GM21737 (cell line): ENCODE data around the gene SAMD8.
A peak's percentile ranks its signal among the peaks of the same experiment; 100 is the strongest.

Experiments
- ATAC-seq: cut with Tn5 transposase; IDR thresholded peaks from one replicate; pipeline ENCODE4 v1.9.1; 2021; ENCODE audit warnings: mild to moderate bottlenecking, moderate library complexity; ENCODE audit not compliant: unreplicated experiment

SAMD8 gene

DNA sequence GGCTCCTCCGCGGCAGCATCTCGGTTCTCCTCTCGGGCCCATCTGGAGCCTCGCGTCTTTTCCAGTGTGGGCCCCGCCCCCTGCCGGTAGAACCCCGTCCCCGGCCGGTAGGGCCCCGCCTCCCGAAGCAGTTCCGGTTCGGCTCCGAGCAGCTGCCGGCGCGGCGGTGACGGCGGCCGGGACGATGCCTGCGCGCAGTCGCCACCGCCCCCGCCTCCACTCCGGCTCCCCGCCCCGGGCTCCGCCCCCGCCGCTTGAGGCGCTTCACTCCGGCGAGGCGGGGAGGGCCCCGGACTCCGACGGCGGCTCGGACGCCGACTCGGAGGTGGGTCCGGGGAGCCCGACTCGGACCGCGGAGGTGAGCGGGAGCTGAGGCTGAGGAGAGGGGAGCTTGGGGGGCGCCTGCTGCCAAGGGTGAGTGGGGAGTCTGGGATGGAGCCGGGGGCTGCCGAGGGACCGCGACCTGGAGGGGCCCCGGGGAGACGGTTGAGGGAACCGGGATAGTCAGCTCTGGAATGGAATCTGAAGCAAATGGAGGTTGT, at the start of gene SAMD8:
Gene SAMD8, plus strand, starts transcription at position 292 of the 542 bp plus-strand sequence. CDS start 38,873 bp downstream, outside the sequence.
- peak; percentile 84 for ATAC-seq

DNA sequence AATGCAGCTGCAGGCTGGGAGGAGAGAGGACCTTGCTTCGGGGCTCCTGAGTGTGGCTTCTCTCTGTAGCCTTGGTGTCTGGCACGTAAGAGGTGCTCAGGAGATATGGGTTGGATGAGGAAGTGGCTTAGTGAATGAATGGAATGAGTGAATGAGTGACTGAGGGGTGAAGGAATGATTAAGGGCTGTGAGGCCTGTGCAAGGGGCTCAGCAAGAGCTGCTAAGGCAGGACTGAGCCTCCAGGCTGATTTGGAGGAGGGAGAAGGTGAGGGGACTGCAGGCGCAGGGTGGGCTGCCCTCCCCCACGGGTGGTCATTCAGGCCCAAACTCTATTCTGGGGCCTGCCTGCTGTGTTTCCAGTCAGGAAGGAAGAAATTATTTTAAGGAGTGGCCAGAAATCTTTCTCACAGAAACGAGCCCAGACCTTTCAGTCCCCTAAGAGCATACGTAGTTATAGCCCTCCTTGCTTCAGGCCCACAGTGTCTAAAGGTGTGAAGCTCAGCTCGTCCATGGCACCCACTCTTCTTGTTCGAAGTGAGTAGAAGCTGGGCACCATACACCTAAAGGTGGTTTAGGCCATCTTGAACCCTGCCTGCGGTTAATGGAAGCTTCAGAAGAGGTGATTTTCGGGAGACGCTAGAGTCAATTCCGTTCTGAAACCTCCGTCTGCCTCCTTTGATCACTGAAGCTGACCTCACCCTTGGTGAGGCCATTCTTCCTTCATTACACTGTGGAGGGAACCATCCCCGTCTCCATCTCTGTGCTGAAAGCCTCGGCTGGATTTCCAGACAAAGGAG, 49.5 kb upstream of the SAMD8 start:
- no peak for ATAC-seq

DNA sequence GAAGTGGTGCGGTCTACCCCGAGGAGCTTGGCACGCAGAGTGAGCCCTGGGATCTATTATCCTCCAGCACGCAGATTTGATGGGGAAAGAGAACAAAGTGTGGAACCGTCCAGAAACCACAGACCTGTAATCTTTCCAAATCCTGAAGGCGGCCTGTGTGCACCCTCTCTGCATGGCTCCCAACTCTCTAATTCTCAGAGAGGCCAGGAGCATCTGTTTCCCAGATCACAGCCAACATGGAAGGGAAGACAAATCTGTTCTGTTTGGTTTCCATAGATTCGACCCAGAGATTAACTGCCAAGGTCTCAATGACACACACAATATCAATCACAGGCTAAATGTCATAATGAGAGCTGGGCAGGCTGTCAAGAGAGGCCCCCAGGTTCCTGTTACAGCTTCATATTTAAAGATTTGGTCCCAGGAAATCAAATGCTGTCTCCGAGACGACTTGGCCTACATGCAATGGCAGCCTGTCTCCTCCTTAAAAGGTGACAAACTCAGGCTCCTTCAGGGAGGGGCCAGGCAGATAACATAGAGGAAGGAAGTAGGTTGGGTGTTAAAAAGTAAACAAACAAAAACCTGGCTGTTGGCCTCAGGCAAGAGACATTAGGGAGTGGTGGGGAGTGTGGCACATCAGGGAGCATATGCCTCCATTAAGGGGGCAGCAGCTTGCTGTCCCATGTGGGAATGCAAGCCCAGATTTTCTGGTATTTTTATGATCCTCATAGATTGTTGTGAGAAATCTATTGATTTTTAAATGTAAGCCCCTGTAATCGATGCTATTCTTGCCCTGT, 48.8 kb upstream of the SAMD8 start:
- no peak for ATAC-seq

DNA sequence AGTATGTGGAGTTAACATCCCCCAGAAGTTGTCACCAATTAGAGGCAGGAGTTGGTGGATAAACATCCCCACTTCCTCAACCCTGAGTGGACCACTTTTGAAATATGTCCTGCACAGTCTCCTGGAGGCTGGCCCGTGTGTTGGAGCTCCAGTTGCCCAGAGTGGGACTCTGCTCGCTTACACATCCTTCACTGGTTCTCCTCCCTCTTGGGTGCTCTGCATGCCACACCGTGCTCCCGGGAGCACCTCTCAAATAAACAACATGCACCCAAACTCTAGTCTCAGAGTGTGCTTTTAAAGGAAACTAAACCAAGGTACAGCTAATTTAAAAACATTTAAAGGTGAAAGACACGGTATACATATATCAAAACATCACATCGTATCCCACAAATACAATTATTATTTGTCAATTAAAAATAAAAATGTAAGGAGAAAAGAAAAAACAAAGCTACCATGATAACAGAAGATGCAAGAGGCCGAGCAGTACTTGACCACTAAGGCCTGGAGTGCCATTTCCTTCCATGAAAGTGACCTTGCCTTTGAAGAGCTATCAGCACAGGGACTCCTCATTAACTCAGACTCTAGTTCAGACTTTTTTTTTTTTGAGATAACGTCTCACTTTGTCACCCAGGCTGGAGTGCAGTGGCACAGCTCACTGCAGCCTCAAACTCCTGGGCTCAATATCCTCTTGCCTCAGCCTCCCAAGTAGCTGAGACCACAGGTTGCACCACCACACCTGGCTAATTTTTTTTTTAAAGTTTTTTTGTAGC, 47.8 kb upstream of the SAMD8 start:
- ATAC-seq: no peak

DNA sequence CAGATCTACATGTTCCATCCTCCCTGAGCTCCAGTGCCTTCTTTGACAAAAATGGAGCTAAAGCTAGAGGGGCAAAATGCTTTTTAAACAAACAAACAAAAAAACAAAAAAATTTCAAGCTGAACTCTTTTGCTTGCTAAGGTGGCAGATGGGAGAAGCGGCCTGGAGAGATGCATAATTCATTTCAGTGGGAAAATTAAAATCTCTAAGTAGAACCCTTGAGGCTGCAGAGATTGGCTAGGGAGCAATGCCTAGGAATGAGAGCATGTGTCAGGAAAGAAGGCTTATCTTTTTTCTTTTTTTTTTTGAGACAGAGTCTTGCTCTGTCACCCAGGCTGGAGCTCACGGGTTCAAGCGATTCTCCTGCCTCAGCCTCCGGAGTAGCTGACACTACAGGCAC, 46.4 kb upstream of the SAMD8 start:
- ATAC-seq: no peak

DNA sequence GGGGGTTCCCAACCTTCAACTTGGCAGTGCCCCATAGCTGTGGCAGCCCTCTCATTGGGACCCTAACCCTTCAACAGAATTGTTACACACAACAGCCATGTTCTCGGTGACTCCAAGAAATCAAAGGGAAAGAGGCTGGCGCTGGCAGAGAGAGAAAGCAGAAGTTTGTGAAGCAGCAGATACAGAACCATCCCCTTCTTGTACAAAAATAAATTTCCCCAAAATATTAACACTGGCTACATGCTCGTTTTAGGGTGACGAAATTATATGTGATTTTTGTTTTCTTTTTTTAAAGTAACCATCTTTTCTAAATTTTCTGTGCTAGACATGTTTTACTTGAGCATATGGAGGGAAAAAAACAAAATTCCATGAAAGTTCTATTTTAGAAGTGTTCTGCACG, 45.2 kb upstream of the SAMD8 start:
- ATAC-seq: no peak

DNA sequence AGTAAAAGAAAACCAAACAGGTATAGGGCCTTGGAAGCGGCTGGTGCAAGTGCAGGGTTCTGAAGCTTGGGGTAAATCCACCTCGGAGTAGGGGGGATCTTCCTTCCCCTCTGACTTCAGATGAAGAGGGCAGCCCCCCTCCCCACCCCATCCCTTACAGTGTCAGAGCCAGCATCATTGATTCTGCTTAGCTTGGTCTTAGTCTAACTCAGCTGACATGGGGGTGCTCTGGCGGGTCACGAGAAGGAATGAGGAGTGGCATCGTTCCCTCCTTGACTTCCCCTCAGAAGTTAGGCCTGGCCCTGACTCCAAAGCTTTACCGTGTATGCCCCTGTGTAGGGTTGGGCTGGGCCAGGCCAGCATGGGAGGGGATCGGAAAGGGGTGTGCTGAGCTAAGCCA, 44.2 kb upstream of the SAMD8 start:
- no peak for ATAC-seq

DNA sequence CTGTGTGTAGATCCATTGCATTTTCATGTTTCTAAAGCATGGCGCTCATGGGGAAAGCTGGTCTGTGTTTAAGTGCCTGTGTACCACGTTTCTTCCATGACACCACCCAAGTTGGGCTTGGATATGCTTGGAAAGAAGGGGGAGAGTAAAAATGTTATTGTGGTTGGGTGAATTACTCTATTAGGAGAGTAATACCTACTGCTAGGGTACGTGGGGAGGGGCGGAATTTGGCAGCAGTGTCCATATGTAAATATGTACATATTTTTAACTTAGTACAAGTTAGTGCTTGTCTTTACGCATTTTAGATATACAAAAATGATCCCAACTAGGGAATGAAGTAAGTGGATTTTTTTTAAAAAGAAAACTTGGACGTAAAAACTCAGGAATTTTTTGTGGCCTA, 42.9 kb upstream of the SAMD8 start:
- ATAC-seq: no peak

DNA sequence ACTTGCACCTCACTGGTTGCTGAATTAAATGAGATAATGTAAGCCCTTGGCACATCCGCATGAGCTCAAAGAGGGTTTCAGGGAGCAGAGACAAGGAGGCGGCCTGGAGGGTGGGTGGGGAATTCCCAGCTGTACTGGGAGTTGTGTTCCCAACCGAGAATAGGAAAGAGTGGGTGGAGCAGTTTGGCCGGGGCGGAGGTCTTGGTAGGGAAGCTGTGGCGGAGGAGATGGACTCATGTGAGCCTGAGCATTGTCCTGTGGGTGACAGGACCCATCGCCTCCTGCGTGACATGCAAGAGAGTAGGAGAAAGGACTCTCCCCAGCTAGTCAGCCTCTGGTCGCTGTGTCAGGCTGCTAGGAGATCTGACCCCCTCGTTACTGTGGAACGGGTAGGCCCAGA, 41.0 kb upstream of the SAMD8 start:
- ATAC-seq: no peak

DNA sequence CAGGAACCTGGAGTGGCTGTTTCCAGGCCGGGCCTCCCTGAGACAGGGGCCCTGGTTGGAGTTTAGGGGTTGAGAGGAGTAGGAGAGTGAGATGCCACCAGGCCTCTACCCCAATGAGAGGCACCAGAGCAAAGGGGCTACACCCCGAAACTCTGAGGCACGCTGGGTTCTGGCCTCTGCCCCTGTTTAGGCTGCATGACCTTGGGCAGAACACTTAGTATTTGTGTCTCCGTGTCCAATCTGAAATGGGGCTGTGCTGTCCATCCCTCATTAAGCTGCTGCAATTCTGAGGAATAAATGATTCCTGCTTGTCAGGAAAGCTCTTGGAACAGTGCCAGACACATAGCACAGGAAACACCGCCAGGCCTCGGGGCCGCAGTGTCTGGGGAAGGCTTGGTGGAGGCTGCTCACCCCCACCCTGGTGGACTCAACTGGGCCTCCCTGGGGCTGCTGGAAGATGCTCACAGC, 40.5 kb upstream of the SAMD8 start:
- no peak for ATAC-seq

DNA sequence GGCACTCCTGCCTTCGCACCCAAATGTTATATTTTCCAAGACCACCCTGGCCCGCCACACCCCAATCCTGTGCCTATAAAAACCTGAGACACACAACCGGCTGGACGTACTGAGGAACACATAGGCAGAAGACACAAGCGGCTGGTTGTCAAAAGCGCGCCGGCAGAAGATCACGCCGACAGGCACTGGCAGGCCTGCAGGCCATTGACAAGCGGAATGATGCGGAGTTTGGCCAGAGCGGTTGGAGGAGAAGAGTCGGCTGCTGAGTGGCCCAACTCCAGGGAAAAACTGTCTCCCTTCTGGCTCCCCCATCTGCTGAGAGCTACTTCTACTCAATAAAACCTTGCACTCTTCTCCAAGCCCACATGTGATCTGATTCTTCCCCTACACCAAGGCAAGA, 39.7 kb upstream of the SAMD8 start:
- no peak for ATAC-seq

DNA sequence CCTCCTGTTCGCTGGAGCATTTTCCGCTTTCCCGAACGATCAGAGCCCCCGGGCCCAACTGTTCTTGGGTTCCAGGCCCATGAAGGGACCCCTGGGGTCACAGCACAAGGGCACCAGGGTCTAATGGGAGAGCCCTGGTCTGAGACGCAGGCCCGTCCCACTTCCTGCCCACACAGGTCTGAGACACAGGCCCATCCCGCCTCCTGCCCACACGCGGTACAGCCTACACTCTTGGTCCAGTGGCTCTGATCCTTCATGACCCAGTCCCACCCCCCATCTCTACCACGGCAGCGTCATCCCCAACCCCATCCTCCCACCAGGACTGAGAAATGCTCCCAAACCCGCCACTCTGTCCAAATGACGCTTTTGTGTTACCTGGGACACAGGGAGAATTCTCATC, 38.7 kb upstream of the SAMD8 start:
- no peak for ATAC-seq

DNA sequence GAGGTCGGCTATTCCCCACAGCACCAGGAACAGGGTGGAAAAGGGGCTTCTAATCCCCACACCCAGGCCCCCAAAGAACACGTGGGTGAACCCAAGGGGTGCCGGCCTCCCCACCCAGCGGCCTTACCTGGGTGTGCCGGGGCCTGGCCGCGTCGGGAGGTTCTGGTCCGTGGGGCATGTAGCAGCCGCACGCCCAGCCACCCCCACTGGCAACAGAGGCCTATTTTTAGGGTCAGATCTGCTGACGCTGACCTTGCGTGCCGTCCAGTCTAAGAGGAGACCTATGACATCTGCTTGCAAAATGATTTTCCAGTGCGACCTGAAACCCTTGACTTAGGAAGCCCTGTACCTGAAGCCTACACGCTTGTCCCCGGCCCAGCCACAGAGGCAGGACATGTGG, 38.0 kb upstream of the SAMD8 start:
- ATAC-seq: no peak

DNA sequence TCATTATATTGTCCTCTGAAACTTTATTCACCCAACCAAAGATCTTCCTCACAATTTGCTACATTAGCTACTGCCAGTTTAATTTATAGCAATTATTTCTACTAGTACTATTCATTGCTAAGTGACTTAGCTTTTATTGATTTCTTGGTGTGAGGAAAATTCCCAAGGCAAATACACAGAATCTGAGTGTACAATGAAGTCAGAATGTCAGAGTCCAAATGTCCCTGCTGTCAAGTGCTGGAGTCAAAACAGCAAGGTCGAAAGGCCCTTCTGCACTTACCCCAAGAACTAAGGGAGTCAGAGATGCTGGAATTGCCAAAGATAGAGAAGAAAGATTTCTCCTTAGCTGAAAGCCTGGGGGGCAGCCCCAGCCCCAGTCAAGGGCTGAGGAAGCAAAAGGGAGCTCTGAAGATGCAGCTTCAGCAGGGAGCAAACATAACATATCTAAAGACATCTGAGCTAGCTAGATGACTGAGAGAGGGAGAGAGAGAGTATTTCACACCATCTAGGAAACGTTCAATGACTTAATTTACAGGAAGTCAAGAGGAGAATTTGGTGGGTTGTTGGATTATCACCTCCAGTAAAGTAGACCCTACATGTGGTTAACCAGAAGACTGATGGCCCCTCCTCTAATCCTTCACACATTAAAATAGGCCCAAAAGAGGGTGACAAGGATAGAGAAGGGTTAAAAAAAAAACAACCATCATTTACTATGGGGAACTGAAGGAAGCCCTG, 36.6 kb upstream of the SAMD8 start:
- no peak for ATAC-seq

DNA sequence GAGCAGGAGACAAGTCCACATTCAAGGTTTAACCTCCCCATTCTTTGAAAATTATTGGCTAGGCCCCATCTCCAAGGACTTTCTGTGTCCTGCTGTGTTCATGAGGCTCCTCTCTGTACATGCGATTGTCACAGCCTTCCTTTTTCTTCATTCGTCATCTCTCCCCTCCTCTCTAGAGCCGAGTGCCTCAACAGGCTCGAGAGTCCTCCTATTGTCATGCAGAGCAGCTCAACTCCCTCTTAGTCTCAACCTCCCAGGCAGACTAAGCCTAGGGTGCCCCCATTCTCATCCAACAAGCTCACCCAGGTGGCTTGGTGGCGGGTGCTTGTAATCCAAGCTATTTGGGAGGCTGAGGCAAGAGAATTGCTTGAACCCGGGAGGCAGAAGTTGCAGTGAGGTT, 35.1 kb upstream of the SAMD8 start:
- ATAC-seq: no peak

DNA sequence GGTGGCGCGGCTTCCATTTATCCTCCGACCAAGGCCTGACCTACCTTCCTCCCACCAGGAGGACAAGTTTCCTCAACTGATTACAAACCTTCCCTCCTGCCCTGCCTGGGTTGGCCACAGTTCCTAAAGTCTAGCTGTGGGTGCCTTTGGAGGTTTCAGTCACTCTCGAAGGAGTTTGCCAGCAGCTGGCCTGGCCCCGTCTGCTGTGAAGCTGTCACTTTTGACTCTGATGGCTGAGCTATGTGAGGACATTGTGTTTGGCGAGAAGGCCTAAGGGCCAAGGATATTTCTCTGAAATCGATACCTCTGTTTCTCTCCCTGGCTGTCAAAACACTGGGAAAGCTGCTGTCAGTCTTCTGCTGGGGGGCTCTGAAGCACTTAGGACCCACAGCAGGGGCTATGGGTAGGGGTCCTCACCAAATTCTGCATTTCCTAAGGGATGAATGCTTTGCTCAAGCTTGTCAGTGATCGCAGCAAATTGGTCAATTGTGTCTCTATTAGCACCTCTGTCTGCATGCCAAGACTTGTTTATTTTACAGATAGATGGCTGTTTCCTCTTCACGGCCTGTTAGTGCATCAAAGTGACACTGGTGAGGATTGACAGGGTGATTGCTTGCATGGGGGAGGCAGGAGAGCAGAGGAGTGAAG, 31.9 kb upstream of the SAMD8 start:
- ATAC-seq: no peak

DNA sequence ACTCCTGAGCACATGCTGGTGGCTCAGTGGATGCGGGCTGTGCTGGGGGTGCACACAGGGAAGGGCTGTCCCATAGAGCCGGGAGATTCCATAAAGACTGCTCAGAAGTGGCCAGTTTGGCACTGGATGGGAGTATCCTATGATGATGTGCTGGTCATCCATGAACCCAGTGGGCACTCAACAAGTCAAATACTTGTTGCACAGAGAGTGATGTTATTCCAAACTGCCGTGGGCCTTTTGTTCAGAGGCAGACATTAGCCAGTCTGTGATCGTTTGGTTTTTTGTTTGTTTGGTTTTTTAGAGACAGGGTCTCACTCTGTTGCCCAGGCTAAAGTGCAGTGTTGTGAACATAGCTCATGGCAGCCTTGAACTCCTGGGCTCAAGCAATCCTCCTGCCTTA, 30.9 kb upstream of the SAMD8 start:
- ATAC-seq: no peak

DNA sequence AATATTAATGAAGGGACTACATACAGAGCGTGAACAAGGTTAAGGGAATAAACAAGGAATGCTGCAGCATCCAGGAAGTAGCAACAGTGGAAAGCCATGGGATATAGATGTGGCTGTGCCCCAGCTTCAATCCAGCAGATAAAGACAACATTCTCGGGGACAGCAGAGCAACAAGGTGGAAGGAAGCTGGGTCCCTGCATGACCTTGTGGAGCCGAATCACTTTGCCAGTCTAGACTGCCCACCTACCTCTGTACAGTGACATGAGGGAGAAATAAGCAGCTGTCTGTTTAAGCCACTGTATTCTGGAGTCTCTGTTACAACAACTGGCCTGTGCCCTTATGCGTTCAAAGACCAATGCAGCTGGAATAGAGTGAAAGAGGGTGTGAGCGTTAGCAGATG, 30.1 kb upstream of the SAMD8 start:
- ATAC-seq: no peak

DNA sequence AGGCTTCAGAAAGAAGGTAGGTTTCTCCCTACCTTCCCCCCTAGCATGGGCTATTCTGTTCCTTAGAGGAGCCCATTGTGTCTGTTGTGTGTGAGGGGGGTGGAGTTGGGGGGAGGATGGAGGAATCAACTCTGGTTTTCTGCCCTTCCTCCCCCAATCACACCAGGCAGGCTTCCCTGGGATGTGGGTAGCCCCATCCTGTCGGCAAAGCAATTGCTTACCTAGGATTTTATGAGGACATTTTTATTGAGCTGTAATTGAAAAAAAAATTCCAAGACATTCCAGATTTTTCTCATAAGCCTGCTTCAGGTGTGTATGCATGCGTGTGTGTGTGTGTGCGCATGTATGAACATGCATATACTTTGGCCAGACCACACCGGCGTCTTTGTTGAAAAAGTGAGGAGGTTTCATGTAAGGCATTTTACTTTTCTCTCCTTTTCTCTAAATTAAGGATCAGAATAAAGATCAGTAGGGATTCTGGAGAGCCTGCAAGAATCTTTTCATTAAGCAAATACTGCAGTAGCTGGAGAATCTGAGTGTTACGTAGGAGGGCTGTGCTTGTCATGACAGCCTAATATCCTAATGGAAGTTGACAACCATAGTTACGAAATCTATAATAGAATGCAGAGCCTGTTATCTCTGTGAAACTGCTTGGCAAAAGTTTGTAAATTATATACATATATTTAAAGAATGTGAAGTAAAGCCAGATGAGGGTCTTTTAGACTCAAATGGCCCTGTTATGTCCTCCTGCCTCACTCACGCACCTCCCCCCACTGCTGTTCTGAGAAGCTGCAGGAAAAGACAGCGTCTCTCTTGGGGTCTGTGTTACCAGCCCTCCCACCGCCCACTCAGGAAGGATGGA, 27.3 kb upstream of the SAMD8 start:
- no peak for ATAC-seq
